Muscle of back (tissue), 11 donors: ENCODE results near the gene COL11A2. TPM values are rescaled to one million over a fixed set of nuclear protein-coding genes. Genes with fewer than 3 reads are reported as not detected.

Source experiments
- DNase-seq, 3 donors: peaks; one replicate each; pipeline versions ENCODE4 v3.0.0 to v3.0.0-alpha.2; 2013
- polyA plus RNA-seq, 10 donors: library from polyadenylated mRNA; unstranded; fragments of 120-200 nt; gene quantifications; one replicate each; pipeline ENCODE4 v1.2.1, GENCODE V29; 2013; ENCODE audit not compliant: insufficient read length in 10 of 10

Gene COL11A2
- polyA plus RNA-seq, 10 donors: 20.5 to 134 (median 61.0) TPM

DNA sequence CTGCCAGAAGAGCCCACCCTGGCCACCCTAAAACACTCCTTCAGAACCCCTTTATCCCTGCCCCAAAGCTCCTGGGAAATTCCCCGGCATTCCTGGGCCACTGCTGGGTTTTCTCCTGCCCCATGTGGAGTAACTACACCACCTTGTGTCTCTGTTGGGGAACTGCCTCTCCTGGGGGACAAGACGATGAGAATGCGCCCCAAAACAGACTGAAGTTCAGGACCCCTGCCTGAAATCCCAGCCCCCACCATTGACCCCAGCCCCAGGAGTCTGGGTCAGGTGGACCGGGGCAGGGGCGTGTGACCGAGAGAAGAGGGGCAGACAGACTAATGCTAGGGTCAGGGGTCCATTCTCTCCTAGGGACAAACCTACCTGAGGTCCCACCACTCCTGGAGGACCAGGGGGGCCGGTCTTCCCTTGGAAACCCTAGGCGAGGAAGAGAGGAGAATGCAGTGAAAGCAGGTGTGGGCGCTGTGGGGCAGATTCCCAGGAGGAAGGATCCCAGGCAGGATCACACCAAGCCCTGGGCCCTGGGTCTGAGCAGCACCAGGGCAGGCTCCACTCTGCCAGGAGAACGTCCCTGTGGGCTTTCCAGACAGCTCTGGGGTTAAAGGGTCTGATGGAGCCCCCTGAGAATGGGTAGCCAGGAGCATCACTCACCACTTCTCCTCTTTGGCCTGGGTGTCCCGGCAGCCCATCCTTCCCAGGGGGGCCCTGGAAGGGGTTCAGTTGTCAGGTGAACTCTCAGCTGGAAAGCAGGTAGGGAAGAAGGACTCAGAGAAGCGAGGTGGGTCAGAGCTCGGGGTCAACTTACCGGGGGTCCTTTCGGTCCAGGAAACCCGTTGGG is 19.4 kb downstream of the COL11A2 start:
- DNase-seq: no peak

- DNase-seq: no peak
Measured at GRCh38 chr6:33171880-33172687, 20.2 kb downstream of the COL11A2 start.

DNA sequence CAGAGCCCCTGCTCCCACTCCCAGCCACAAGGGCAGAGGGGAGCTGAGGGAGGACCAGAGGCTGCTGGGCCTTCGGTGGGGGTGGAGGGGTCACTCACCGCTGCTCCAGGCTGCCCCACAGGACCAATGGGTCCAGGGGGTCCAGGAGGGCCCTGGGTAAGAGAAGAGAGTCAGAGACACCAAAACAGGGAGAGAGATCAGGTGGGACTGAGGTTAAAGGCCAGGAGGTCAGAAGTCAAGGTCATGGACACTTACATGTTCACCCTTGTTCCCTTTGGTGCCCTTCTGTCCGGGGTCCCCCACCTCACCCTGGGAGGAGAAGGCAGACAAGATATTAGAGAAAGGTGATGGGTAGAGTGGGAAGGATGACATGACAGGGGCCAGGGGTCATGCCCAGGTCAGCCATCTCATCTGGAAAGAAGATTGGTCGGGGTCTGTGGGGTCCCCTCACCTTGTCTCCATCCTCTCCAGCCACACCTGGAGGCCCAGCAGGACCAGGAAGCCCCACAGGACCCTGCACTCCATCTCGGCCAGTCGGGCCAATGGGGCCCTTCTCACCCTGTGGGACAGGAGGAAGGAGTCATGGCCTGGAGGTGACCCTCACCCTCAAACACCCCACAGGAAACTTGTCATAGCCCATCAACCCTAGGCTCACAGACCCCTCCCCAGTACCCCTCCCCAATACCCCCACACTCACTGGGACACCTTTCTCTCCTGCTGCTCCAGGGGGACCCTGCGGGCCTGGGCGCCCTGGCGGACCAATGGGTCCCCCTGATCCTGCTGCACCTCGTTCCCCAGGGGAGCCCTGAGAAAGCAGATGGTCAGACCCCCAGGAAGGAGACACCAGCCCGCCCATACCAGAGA is 21.0 kb downstream of the COL11A2 start:
- DNase-seq: no peak

DNA sequence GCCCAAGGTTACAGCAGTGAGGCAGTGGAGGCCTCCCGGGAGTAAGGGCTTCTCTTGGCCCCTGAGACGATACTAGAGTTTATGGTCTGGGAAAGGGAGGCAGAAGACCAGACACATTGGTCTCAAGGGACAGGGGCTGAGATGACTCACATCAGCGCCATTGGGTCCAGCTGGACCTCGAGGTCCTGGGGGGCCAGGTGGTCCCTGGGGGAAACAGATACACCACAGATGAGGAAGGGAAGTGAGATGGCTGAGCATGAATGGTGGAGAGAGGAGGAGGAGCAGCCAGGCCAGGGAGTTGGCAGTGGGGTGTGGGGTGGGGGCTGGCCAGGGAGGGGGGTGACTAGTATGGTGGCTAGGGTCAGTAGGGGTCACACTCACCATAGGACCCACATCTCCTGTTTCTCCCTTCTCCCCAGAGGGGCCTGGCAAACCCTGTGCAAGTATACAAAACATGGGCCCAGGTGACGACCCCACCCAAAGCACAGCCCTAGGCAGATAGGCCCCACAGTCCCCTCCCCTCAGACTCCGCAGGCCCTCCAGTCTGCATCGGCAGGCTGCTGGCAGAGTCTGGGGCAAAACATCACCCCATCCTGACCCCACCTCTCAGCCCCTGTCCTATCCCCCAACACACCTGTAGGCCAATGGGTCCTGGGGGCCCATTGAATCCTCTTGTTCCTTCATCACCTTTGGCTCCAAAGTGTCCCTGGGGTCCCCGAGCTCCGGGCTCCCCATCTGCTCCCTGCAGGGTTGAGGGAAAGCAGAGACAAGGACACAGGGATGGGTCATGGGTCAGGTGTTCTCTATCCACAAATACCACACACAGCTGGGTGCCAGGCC is 21.9 kb downstream of the COL11A2 start:
- DNase-seq: no peak

DNA sequence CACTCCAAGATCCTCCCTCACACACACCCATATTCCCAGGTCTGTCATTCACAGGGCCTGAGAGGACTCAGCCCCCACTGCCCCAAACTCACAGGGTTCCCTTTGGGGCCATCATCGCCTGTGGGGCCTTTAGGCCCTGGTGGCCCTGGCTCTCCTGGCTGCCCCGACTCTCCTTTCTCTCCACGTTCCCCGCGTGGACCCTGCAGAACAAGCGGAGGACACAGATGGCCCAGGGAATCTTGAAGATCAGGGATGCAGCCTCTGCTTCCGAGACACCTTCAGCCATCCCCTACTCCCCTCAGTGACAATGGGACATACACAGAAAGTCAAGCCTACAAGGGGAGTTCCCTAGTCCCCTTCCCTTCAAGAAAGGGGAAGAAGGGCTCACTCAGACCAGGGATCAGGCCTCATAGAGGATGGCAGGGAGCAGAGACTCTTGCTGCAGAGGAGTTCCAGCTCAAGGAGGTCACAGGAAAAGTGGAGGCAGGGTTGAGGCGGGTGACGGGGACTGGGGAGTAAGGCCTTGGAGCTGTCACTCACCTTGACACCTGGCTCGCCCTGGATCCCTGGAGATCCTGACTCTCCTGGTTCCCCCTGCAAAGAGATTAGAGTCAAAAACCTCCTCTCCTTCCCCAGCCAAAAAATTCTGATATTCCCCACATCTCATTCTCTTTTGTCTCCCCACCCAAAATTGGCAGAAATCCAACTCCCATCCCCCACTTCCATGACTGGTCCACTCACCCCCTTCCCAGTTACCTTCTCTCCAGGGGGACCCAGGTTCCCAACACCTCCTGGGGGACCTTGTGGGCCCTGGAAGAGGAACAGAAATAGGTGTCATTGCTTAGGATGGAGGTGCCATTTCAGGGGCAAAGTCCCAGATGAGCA is 22.7 kb downstream of the COL11A2 start:
- DNase-seq: no peak

DNA sequence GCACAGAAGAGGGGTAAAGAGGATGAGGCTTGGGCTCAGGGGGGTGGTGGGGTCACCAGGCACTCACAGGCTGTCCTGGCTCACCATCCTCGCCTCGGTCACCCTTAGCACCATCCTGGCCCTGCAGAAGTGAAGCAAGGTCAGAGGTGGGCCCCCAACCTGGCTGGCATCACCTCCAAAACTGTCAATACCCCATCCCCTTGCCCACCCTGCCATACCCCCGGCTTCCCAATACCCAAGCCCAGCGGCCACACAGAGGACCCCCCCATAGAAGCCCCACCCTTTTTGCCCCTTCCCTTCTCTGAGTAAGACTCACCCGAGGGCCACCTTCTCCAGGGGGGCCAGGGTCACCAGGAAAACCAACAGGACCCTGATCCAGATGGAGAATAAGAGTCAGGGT is 23.6 kb downstream of the COL11A2 start:
- DNase-seq: no peak

DNA sequence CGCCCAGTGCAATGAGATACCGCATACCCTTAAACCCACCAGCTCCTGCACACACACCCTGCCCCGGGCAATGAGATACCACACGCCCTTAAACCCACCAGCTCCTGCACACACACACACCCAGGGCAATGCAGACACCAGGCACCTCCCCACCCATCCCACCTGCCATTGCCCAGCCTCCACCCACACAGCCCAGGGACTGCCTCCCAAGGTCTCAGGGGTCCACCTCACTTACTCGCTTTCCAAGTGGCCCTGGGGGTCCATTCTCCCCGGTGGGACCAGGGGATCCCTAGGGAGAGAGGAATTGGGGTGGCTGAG is 24.0 kb downstream of the COL11A2 start:
- DNase-seq: no peak

DNA sequence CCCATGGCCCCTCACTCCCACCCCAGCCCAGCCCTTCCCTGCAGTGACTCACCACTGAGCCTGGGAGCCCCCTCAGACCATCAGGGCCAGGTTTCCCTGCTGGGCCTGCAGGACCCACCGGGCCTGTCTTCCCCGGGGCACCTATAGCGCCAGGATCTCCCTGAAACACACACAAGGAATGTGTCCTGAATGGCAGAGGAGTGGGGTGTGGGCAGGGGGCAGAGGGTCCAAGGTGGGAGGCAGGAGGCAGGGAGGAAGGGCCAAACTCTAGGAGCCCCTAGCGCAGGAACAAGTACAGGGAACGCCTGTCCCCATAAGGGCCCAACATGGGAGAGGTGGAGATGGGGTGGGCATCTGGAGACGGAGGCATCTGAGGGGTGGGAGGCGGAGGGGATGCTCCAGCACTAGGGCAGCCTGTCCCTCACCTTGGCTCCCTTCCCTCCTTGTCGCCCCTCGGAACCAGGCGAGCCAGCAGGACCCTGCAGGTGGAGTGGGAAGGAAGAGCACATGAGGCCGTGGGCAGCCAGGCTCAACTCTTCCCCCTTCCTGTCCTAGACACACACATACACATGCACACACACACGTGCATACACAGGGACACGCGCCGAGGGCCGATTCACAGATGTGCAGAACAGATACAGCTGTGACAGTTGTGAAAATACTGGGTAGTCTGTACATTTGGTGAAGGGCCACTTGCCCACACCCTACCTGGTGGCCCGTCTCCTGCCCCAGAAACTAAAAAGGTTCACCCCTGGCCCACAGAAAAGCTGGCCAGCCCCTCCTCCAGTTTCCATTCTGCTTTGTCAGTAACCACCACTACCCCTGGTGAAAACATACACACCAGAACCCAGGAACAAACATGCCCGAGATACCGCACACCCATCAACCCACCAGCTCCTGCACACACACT is 24.6 kb downstream of the COL11A2 start:
- no peak for DNase-seq

DNA sequence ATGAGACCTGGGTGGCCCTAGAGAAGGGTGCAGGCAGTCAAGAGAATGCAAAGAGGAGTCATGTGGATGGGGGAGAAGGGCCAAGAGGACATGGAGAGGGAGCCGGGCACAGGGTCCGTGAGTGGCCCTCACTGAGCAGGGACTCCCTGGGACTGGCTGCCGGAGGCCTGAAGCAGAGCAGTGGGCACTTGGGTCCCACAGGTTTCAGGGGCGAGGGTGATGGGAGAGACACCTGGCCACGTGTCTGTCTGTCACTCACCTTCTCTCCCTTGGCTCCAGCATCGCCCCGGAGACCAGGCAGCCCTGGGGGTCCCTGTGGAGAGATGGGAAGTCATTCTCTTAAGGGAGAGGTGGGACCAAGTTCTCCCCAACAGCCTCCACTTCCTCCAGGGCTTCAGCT is 25.5 kb downstream of the COL11A2 start:
- DNase-seq: no peak

- no peak for DNase-seq
Measured at GRCh38 chr6:33166363-33166762, 25.9 kb downstream of the COL11A2 start.

GRCh38 chr6:33165581-33166258 is 26.5 kb downstream of the COL11A2 start:
- no peak for DNase-seq

DNA sequence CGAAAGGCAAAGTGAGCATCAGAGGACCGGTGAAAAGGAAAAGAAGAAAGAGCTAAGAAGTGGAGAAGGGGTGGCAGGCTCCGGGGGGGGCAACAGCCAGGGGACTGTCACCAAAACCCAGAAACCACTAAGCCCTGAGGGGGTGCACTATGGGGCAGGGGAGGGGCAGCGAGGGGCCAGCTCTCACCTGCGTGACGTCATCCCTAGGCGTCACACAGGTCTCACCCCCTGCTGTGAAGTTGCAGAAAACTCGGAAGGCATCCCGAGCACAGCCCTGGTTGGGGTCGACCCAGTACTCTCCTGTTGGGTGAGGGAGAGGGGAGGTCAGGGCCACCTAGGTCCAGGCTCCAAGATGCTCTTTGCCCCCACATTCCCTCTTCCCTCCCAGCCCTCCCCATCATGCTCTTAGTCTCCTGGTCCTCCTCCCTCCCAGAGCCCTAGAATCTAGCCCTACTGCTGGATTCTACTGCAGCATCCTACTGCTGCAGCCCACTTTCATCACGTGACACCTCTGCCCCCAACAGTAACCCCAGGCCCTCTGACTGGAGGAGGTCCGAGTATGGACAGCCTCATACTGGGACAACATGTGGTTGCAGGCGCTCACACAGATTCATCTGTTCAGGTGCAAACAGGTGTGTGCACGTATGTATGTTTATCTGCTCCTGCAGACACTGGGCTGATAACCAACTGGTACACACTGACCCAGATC is 27.4 kb downstream of the COL11A2 start:
- no peak for DNase-seq

GRCh38 chr6:33164176-33164575 is 28.1 kb downstream of the COL11A2 start:
- no peak for DNase-seq

- no peak for DNase-seq
Measured at GRCh38 chr6:33163540-33163939, 28.7 kb downstream of the COL11A2 start.

GRCh38 chr6:33161354-33162331 is 30.6 kb downstream of the COL11A2 start:
- DNase-seq: peak; percentile 54 to 91 (median 83)

- DNase-seq: peak; percentile 47 to 70 (median 63)
Measured at GRCh38 chr6:33160728-33161344, 31.4 kb downstream of the COL11A2 start.
